CD4-positive, alpha-beta T cell treated with Interleukin-17A for 4 hours (primary cell): ENCODE data around the gene GLI1.

ENCODE experiments used
- DNase-seq: peaks from one replicate; pipeline ENCODE4 v3.0.0-alpha.2; 2020; ENCODE audit warnings: mixed read lengths

Gene GLI1

GRCh38 chr12:57521525-57522010 lies 62.0 kb downstream of the GLI1 start:
- DNase-seq: peak; percentile 30
